Measurements from ENCODE around the gene ZKSCAN3. TPM values are rescaled to one million over a fixed set of nuclear protein-coding genes. Genes with fewer than 3 reads are reported as not detected.

ZKSCAN3 gene
- total RNA-seq, 1 donor from 2014 or later, result 9.5 TPM

DNA sequence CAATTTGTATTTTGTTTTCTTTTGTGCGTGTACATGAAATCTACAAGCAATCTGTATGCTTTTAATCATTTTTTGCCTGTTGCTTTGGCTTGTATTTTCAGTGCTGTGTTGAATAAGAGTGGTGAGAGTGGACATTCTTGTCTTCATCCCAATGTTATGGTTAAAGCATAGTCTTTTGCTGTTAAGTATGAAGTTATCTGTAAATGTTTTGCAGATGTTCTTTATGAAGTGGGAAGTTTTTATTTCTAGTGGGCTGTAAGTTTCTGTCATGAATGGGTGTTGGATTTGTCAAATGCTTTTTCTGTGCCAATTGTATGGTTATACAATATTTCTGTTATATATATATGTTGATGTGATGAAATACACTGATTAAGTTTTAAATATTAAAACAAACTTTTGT, 24.2 kb downstream of the ZKSCAN3 start:
- Mint-ChIP-seq H3K4me3 (ENCODE audit: unreplicated experiment) (no peak overlapping the region), H3K4me1 (ENCODE audit: unreplicated experiment) (no peaks in the 10 kb centered on the region), H3K27ac (ENCODE audit: unreplicated experiment) (no peak overlapping the region), H3K36me3 (ENCODE audit: low read depth, unreplicated experiment) (peaks cover 3% of the 10 kb centered on the region), H3K9me3 (ENCODE audit: unreplicated experiment) (no peaks in the 10 kb centered on the region), H3K27me3 (ENCODE audit: unreplicated experiment) (peaks cover 2% of the 10 kb centered on the region)
- TF ChIP-seq, protein P1, sequence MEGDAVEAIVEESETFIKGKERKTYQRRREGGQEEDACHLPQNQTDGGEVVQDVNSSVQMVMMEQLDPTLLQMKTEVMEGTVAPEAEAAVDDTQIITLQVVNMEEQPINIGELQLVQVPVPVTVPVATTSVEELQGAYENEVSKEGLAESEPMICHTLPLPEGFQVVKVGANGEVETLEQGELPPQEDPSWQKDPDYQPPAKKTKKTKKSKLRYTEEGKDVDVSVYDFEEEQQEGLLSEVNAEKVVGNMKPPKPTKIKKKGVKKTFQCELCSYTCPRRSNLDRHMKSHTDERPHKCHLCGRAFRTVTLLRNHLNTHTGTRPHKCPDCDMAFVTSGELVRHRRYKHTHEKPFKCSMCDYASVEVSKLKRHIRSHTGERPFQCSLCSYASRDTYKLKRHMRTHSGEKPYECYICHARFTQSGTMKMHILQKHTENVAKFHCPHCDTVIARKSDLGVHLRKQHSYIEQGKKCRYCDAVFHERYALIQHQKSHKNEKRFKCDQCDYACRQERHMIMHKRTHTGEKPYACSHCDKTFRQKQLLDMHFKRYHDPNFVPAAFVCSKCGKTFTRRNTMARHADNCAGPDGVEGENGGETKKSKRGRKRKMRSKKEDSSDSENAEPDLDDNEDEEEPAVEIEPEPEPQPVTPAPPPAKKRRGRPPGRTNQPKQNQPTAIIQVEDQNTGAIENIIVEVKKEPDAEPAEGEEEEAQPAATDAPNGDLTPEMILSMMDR (IDR thresholded peaks at IDR 0.05; ENCODE audit: unreplicated experiment), result no peak
- DNase-seq (ENCODE audit: low spot score), result no peak

DNA sequence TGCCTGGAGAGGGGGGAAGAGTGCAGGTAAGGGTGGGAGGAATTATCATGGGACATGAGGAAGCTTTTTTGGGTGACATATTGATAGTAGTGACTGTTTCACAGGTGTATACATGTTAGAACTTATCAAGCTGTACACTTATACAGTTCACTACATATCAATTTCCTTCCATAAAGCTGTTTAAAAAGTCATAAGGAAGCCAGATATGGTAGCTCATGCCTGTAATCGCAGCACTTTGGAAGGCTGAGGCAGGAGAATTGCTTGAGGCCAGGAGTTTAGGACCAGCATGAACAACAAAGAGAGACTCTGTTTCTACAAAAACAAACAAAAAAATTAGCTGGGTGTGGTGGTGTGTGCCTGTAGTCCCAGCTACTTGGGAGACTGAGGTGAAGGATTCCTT, 28.1 kb downstream of the ZKSCAN3 start:
- Mint-ChIP-seq H3K4me3 (ENCODE audit: unreplicated experiment) (no peak overlapping the region), H3K36me3 (ENCODE audit: low read depth, unreplicated experiment) (peaks cover 26% of the 10 kb centered on the region), H3K27ac (ENCODE audit: unreplicated experiment) (no peak overlapping the region), H3K4me1 (ENCODE audit: unreplicated experiment) (peaks cover 3% of the 10 kb centered on the region), H3K9me3 (ENCODE audit: unreplicated experiment) (no peaks in the 10 kb centered on the region), H3K27me3 (ENCODE audit: unreplicated experiment) (no peaks in the 10 kb centered on the region)
- TF ChIP-seq, protein P1 (IDR thresholded peaks at IDR 0.05; ENCODE audit: unreplicated experiment), result no peak
- DNase-seq (ENCODE audit: low spot score), result no peak

DNA sequence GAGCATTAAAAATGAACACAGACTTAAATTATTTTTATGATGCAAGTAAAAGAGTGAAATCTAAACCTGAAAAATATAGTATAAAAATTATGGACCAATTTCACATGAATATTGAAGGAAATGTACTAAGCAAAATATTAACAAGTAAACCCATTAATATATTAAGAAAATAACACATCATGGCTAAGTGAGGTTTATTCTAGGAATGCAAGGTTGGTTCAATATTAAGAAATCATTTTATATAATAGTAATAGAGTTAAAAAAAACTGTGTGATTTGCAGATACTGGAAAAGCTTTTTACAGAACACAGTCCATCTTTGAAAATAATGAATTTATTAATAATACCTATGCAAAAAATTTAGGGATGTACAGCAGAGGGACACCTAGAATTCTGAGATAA, 28.9 kb downstream of the ZKSCAN3 start:
- TF ChIP-seq, protein P1 (IDR thresholded peaks at IDR 0.05; ENCODE audit: unreplicated experiment), result no peak
- no peaks in the 10 kb centered on the region for H3K9me3 Mint-ChIP-seq (ENCODE audit: unreplicated experiment)
- H3K4me3 Mint-ChIP-seq (ENCODE audit: unreplicated experiment), result no peak overlapping the region
- H3K36me3 Mint-ChIP-seq (ENCODE audit: low read depth, unreplicated experiment), result peaks cover 26% of the 10 kb centered on the region
- DNase-seq (ENCODE audit: low spot score), result no peak
- H3K27ac Mint-ChIP-seq (ENCODE audit: unreplicated experiment), result no peak overlapping the region
- peaks cover 7% of the 10 kb centered on the region for H3K4me1 Mint-ChIP-seq (ENCODE audit: unreplicated experiment)
- H3K27me3 Mint-ChIP-seq (ENCODE audit: unreplicated experiment), result no peaks in the 10 kb centered on the region

DNA sequence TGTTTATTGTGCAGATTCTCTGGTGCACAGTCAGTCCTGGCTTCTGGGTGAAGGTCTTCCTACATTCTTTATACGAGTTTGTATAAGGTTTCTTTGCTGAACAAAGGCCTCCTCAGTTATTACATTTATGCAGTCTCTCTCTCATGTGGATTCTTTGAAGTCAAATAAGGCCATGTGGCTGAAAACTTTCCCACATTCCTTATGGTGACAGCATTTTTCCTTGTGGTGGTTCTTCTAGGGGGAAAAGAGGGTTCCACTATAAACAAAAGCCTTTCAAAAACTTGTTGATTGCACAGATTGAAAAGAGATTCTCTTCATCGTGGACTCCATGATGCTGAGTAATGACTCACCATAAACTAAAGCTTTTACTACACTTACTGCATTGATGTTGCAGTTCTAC, 30.6 kb downstream of the ZKSCAN3 start:
- TF ChIP-seq, protein P1 (IDR thresholded peaks at IDR 0.05; ENCODE audit: unreplicated experiment), result no peak
- H3K9me3 Mint-ChIP-seq (ENCODE audit: unreplicated experiment), result no peaks in the 10 kb centered on the region
- no peak overlapping the region for H3K4me3 Mint-ChIP-seq (ENCODE audit: unreplicated experiment)
- H3K36me3 Mint-ChIP-seq (ENCODE audit: low read depth, unreplicated experiment), result peaks cover 26% of the 10 kb centered on the region
- peaks cover 9% of the 10 kb centered on the region for H3K4me1 Mint-ChIP-seq (ENCODE audit: unreplicated experiment)
- no peaks in the 10 kb centered on the region for H3K27me3 Mint-ChIP-seq (ENCODE audit: unreplicated experiment)
- H3K27ac Mint-ChIP-seq (ENCODE audit: unreplicated experiment), result no peak overlapping the region
- no peak for DNase-seq (ENCODE audit: low spot score)

DNA sequence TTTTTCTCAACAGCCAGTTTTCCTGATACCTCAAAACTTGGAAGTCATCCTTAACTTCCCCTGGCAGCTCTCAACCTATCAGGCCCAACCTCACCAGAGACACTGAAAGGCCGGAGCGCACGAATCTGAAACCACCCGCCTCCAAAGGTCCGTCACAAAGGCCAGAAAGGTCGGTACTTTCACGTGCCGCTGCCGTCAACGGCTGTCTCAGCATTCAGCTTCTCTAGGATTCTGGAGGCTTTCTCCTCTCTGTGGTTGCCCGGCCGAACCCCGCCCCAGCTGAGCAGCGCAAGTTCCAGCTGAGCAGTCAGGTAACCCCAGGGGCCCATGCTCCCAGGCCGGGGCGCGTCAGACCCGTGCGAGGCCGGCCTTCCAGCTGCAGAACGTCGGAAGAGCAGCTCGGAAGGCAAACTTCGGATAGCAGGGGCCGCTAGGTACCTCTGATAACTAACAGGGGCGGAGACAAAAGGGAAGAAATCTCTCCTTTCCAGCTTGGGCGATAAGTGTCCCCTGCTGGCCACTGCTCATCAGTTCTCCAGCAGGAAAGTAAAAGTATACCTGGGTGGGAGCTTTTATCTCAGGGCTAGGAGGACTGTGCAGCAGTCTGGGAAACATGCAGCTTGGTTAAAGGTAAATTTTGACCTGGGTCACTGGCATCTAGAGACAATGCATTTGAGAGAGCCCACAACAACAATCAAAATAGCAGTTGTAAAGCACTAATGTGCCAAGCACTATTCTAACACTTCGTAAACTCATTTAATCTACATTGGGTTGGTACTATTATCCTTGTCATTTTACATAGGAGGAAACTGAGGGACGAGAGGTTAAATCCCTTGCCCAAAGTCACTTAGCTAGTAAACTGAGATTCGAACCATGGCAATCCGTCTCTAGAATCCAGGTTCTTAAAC, 33.7 kb downstream of the ZKSCAN3 start:
- H3K9me3 Mint-ChIP-seq (ENCODE audit: unreplicated experiment), result no peaks in the 10 kb centered on the region

More for the DNA sequence above, 33.7 kb downstream of the ZKSCAN3 start:
- peaks cover 9% of the 10 kb centered on the region for H3K4me1 Mint-ChIP-seq (ENCODE audit: unreplicated experiment)
- DNase-seq (ENCODE audit: low spot score), result peak; percentile 79
- H3K4me3 Mint-ChIP-seq (ENCODE audit: unreplicated experiment), result peak overlapping the region; percentile 88
- H3K27ac Mint-ChIP-seq (ENCODE audit: unreplicated experiment), result peak overlapping the region; percentile 89
- no peaks in the 10 kb centered on the region for H3K27me3 Mint-ChIP-seq (ENCODE audit: unreplicated experiment)
- peaks cover 27% of the 10 kb centered on the region for H3K36me3 Mint-ChIP-seq (ENCODE audit: low read depth, unreplicated experiment)
- TF ChIP-seq, protein P1 (IDR thresholded peaks at IDR 0.05; ENCODE audit: unreplicated experiment), result peak; percentile 32
